Raji (cell line): ENCODE measurements around the gene TNS3.

Source experiments
- POLR2A ChIP-seq: IDR thresholded peaks from 2 replicates; pipeline ENCODE4 v1.6.1; 2011; ENCODE audit warnings: low read depth, low read length, control low read depth; ENCODE audit not compliant: insufficient read depth

TNS3 gene

DNA sequence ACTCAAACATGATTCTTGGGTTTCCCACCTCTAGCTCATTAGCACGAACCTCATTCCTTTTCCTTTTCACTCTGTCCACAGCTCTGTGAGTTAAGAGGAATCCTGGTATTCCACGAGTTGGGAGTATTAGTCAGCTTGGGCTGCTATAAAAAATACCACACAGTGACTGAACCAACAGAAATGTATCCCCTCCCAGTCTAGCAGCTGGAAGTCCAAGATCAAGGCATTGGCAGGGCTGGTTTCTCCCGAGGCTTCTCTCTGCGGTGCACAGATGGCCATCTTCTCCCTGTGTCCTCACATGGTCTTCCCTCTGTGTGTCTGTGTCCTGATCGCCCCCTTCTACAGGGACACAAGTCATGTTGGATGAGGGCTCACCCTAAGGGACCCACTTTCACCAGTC, 261.6 kb downstream of the TNS3 start:
- TF ChIP-seq POLR2A, result no peak

DNA sequence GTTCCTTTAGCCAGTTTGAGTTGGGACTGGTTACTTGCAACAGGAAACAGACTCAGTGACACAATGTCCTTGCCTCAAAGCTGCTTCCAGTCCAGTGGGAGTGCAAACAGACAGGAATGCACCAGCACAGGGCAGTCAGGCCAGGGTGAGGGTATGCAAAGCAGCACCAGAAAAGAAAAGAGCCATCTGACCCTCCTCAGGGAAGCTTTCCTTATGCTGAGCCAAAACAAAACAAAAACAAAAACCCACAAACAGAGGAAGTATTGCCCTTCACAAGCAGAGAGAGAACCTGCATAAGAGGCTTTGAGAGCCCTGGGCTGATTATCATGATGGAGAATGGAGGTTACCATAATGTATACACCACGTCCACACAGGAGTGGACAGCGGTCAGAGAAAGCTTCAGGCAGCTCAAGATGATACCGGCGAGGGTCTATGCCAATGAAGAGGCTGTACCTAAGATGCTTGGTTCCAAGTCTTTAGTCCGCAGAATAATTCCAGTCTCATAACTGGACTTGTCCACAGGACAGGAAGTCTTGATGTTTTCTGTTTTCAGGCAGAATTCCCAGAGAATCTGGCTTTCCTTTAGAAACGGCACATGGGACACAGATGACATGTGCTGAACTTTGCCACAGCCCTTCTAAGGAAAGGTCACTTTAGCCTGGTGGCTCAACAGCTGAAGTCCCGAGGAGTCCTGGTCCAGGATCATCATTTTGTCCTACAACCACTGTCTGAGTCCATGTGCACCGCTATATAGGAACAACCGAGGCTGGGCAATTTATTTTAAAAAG, 263.3 kb downstream of the TNS3 start:
- no peak for TF ChIP-seq POLR2A

DNA sequence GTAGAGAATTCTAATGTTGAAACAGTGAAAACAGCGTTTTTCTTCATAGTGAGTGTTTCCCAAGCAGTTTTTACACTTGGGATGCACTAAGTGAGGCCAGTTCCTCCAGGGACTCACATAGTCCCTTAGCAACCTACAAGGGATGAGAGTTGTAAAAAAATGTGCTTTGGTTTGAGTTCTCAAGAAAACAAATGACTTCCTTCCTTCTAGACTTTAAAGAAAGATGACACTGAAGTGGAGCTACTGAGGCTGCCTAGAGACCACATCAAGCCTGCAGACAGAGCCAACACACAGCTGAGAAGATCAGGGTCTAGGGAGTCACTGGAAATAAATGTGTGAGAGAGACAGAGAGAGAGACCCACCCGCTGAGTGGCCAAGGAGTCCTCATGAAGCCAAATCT, 264.4 kb downstream of the TNS3 start:
- TF ChIP-seq POLR2A, result no peak

DNA sequence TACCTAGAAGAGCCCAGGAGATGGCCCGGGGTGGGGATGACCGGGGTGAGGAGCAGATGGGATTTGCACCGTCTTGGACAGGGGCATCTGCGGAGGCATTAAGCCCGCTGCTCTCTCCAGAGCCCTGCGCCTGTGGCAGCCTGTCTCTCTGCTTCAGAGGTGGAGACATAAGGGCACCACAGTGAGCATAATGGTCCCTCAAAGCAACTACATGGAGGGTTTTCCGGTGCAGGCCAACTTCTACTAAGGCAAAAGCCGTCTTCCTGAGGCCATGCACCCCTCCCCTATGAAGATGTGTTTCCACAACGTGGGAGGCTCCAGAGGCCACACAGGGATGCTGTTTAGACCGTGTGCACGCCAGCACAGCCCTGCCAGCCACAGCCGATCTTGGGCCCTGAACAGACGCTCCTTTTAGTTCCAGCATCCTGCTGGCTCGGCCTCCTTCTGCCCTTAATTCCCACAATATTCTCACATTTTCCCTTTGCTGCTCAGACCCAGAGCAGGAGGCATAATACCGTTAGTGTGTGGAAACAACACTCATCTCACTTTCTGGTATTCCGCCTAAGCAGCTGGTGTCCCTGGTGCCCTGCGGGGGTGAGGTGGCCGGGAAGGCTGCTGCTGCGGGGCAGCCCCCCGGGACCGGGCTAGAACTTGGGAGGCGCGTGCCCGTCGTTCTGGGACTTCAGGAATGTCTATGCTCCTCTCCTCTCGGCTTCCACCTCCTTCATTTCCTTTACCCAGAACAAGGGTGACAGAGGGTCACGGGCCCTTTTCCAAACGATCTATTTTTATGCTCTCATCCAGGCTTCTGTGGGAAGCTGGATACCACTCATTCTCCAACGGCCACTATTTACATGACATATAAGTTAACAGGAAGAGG, 266.9 kb downstream of the TNS3 start:
- no peak for TF ChIP-seq POLR2A

- no peak for TF ChIP-seq POLR2A
These were observed 267.7 kb downstream of the TNS3 start for GRCh38 chr7:47314248-47314647.

DNA sequence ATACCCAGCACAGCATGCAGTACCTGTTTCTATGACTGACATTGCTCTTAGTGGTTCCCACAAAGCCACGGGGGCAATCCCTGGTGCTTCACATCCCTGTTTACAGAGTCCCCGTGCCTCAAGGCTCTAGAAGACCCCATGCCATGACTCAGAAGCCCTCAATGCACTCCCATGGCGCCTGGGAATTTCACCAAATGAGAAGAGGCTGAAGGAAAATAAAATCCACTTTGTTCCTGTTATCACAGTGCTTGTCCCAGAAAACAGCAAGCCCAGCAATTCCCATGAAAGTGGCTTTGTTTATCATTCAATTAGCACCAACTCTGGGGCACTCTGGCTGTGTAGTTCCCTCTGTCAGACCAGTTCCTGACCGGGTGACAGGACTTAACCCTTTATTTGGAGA, 268.3 kb downstream of the TNS3 start:
- no peak for TF ChIP-seq POLR2A

- no peak for TF ChIP-seq POLR2A
These were observed 270.0 kb downstream of the TNS3 start for GRCh38 chr7:47311891-47312290.

GRCh38 chr7:47310020-47310419, 271.9 kb downstream of the TNS3 start:
- TF ChIP-seq POLR2A, result no peak

DNA sequence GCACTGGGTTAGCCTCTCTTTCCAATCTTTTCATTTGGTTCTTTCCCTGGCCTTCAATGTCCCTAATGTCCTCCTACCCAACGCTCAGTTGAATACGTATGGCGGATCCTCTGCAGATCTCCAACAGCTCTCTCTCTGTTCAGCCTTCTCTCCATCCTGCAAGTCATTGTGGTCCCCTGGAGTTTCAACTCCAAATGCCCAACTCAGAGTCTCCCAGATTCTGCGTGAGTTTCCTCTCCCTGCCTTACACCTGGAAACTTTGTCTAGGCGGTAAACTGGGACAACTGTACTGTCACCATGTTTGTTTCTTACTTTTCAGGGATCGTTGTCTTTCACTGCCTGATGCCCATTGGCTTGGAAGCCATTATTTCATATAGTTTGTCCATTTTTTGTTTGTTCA, 273.1 kb downstream of the TNS3 start:
- no peak for TF ChIP-seq POLR2A

DNA sequence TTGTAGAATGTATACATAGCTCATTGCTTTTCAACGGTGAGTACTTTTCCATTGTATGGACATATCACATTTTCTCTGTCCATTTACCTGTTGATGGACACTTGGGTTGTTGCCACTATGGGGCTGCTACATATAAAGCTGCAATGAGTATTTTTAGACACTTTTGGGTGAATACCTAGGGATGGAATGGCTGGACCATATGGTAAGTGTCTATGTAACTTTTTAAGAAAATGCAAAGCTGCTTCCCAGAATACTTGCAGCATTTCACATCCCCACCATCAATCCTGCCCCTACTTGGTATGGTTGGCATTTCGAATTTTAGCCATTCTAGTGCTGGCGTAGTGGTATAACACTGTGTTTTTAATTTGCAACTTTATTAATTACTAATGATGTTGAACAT, 274.6 kb downstream of the TNS3 start:
- no peak for TF ChIP-seq POLR2A

DNA sequence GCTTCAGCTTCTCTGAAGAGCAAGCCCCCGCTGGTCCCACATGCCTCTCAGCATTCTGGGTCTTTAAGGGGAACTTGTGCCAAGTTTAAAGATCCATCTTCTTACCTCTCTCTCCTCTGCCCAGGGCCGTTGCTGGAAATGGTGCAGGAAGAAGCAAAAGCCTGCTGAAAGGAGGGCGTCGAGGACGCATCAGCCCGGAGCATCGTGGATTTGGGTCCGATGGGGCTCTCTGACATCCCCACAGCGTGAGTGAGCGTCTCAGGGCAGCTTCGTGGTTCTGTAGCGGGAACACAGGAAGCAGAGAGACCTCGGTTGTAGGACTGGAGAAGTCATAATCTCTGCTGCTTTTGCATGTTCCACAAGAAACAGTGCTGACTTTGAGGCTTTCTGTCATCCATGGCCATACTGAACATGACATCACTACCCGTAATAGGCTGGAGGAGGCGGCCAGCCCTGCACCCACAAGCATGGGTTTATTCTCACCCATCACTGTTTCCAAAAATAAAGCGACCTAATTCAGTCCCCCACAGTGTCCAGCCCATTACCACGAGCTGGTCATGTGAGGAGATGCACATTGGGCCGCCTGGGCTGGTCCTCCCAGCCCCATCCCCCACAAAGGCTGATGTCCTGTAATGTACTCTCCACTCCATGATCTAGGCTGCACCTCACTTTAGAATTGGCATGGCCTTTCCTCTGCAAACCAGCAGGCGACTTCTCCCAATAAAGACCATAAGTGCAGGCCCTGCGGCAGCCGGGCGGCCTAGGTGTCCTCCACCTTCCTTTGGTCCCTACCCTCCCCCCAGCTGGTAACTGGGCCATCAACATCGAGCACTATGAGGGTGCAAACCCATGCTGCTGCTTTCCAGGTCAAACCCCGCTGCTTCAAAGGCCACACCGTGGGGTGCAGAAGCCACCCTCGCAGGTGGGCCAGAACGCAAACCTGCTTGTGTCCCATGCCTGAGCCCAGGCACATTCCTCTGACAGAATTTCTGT, 276.9 kb downstream of the TNS3 start:
- no peak for TF ChIP-seq POLR2A

DNA sequence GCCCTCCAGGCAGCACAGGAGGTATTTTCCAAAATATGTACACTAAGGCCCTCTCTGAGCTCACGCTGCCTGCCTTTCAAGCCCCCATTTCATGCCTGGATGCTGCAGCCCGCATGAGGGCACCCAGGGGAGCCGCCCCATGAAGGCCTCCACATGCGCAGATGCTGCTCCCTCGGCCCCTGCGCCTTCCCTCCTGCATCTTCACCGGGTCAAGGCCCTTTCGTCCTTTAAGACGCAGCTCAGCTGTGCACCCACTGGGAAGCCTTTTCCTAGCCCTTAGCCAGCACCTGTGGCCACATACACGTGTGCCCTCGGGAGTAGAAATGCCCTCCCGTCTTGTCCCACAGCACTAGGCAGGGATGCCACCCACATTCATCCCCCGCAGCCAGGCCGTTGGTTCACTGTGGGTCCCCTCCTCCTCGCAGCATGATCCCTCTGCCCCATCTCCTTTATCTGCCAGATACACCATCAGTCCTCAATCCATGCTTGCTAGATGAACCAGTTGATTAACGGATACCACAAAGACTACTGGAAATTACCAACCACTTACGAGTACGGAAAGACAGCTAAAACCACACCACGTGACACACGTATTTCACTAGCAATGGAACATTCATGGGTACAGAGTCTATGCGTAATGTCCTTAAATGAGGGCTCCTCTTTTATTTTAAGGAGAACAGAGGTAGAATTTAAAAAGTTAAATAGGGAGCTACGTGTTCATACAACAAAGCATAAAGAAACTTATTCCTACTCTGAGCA, 278.0 kb downstream of the TNS3 start:
- TF ChIP-seq POLR2A, result no peak

DNA sequence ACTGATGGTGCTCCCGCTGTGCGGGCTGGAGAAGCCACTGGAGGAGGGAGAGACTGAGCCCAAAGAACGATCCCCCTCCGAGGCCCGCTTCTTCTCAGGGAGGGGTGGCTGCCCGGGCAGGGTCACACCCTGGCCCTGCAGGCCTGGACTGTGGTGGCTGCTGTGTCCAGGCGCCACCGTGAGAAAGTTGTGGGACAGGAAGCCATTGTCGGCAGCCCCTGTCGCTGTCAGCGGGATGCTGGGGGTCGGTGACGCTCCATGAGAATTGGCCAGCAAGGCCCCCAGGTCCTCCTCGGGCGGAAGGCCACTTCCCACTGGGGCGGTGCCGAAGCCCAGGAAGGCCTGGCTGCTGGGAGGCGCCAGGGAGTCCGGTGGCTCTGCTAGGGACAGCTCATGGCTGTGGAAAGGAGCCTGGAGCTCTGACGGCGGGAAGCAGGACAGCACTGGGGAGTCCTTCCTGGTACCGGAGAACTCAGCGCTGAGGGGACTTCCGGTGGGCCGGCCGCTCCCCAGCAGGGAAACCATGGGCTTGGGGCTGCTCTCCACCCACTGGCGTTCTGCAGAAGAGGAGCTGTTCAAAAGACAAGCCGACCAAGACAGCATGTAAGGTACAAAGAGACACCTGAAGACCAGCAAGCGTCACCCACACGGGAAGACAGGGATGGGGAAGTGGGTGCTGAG, 278.8 kb downstream of the TNS3 start:
- TF ChIP-seq POLR2A, result no peak

DNA sequence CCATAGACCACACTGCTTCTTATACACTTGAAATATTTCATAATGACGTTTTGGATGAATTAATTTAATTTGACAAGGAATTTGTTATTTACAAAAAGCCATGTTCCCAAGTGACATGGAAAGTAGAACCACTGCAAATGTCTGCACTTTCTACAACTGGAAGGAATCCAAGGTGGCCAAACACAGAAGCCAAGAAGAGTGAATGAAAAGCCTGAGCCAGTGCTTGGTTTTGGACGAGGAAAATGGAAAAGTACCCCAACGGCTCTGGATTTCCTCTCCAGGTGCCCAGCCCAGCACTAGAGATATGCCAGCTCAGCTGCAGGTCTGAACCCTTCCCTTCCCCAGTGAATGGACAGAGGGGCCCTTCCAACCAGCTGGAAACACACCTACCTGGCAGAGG, 279.4 kb downstream of the TNS3 start:
- no peak for TF ChIP-seq POLR2A
